Osteoblast (primary cell): ENCODE measurements around the gene SCN3B. TPM values are rescaled to one million over a fixed set of nuclear protein-coding genes. Genes with fewer than 3 reads are reported as not detected.

ENCODE experiments used
- DNase-seq: peaks from one replicate; pipeline ENCODE4 v3.0.0; 2011; ENCODE audit warnings: low spot score, mixed read lengths; ENCODE audit not compliant: insufficient read length; ENCODE audit errors: missing footprints
- H2AFZ ChIP-seq: 2 replicates; pipeline ENCODE4 v1.6.0; 2011; ENCODE audit warnings: mild to moderate bottlenecking, low read length
- H3K27ac ChIP-seq: 2 replicates; pipeline ENCODE4 v1.5.1; 2011; ENCODE audit warnings: mild to moderate bottlenecking, low read depth, low read length, moderate library complexity
- H3K27me3 ChIP-seq: 2 replicates; pipeline ENCODE4 v1.6.0; 2012; ENCODE audit warnings: mild to moderate bottlenecking, control low read depth, inconsistent platforms, low read length, moderate library complexity; ENCODE audit not compliant: insufficient read depth
- H3K36me3 ChIP-seq: 2 replicates; pipeline ENCODE4 v1.5.1; 2011; ENCODE audit warnings: mild to moderate bottlenecking, low read length, control low read depth, moderate library complexity; ENCODE audit not compliant: insufficient read depth
- H3K4me1 ChIP-seq: 2 replicates; pipeline ENCODE4 v1.5.1; 2011; ENCODE audit warnings: mild to moderate bottlenecking, low read length, control low read depth, moderate library complexity; ENCODE audit not compliant: insufficient read depth
- H3K4me2 ChIP-seq: 2 replicates; pipeline ENCODE4 v1.6.0; 2011; ENCODE audit warnings: mild to moderate bottlenecking, low read length; ENCODE audit not compliant: insufficient read depth
- H3K4me3 ChIP-seq: fragments of 200-600 bp; sonication (generic); 3 replicates; pipeline ENCODE4 v1.5.1; 2012; ENCODE audit warnings: mild to moderate bottlenecking, low read length, inconsistent platforms; ENCODE audit not compliant: insufficient read depth
- H3K79me2 ChIP-seq: 2 replicates; pipeline ENCODE4 v1.6.0; 2012; ENCODE audit warnings: mild to moderate bottlenecking, low read length, control low read depth, inconsistent platforms; ENCODE audit not compliant: insufficient read depth
- H3K9me3 ChIP-seq: 2 replicates; pipeline ENCODE4 v1.5.1; 2011; ENCODE audit warnings: low read depth, low read length, control low read depth
- H4K20me1 ChIP-seq: 2 replicates; pipeline ENCODE4 v1.6.0; 2012; ENCODE audit warnings: mild to moderate bottlenecking, low read length, control low read depth; ENCODE audit not compliant: insufficient read depth
- CTCF ChIP-seq: IDR thresholded peaks from 2 replicates; pipeline ENCODE4 v1.5.1; 2011; ENCODE audit warnings: mild to moderate bottlenecking, low read depth, low read length, moderate library complexity; ENCODE audit errors: extremely low read depth
- total RNA-seq: library from RNA; depleted of rRNA; stranded (reverse); fragments of >200 nt; gene quantifications from 2 replicates; pipeline ENCODE4 v1.2.3, GENCODE V29; 2012

Gene SCN3B
- total RNA-seq, 1 donor: under 0.01 TPM

- Histone ChIP-seq H3K4me2 (no peak overlapping the region), H3K27me3 (peaks cover 28% of the 10 kb centered on the region), H3K27ac (no peak overlapping the region), H3K79me2 (no peaks in the 10 kb centered on the region), H2AFZ (no peak overlapping the region), H3K4me1 (no peaks in the 10 kb centered on the region), H4K20me1 (no peaks in the 10 kb centered on the region), H3K9me3 (no peaks in the 10 kb centered on the region), H3K4me3 (no peak overlapping the region), H3K36me3 (no peaks in the 10 kb centered on the region)
- no peak for TF ChIP-seq CTCF
- DNase-seq: no peak
Observed at GRCh38 chr11:123692961-123693360, 38.5 kb upstream of the SCN3B start.

- peaks cover 37% of the 10 kb centered on the region for H3K27me3 ChIP-seq
- no peak overlapping the region for H2AFZ ChIP-seq
- H3K9me3 ChIP-seq: no peaks in the 10 kb centered on the region
- no peak for TF ChIP-seq CTCF
- H3K4me1 ChIP-seq: no peaks in the 10 kb centered on the region
- no peak overlapping the region for H3K4me3 ChIP-seq
- no peaks in the 10 kb centered on the region for H3K36me3 ChIP-seq
- no peak overlapping the region for H3K4me2 ChIP-seq
- no peaks in the 10 kb centered on the region for H3K79me2 ChIP-seq
- no peaks in the 10 kb centered on the region for H4K20me1 ChIP-seq
- peak; percentile 60 for DNase-seq
- no peak overlapping the region for H3K27ac ChIP-seq
Observed at GRCh38 chr11:123690485-123690884, 36.1 kb upstream of the SCN3B start.

GRCh38 chr11:123684601-123685000 lies 30.2 kb upstream of the SCN3B start:
- H3K27ac ChIP-seq: no peak overlapping the region
- no peaks in the 10 kb centered on the region for H3K9me3 ChIP-seq
- DNase-seq: no peak
- no peaks in the 10 kb centered on the region for H3K79me2 ChIP-seq
- H3K4me2 ChIP-seq: no peak overlapping the region
- TF ChIP-seq CTCF: no peak
- H2AFZ ChIP-seq: no peak overlapping the region
- H3K36me3 ChIP-seq: no peaks in the 10 kb centered on the region
- no peaks in the 10 kb centered on the region for H4K20me1 ChIP-seq
- H3K4me1 ChIP-seq: no peaks in the 10 kb centered on the region
- no peak overlapping the region for H3K4me3 ChIP-seq
- H3K27me3 ChIP-seq: peaks cover 17% of the 10 kb centered on the region

- Histone ChIP-seq H3K79me2 (no peaks in the 10 kb centered on the region), H3K4me3 (no peak overlapping the region), H3K4me1 (no peaks in the 10 kb centered on the region), H3K27ac (no peak overlapping the region), H3K4me2 (no peak overlapping the region), H3K27me3 (peaks cover 11% of the 10 kb centered on the region), H3K36me3 (no peaks in the 10 kb centered on the region), H3K9me3 (no peaks in the 10 kb centered on the region), H4K20me1 (no peaks in the 10 kb centered on the region), H2AFZ (no peak overlapping the region)
- DNase-seq: no peak
- no peak for TF ChIP-seq CTCF
Observed at GRCh38 chr11:123683428-123684170, 29.2 kb upstream of the SCN3B start.
